Endothelial cell of umbilical vein (primary cell): ENCODE data around the gene FERMT2. TPM values are rescaled to one million over a fixed set of nuclear protein-coding genes. Genes with fewer than 3 reads are reported as not detected.

Experiments used
- BruUV-seq: library from RNA; stranded (reverse); fragments of 400-500 nt; replicated peaks from 2 replicates; lab custom pipeline; 2021; lab: Mats Ljungman, UMichigan
- CTCF ChIA-PET: fragments of 300-600, 350-600 bp; sonication (Branson Sonifier 250); formaldehyde crosslinking; loops from one replicate; lab custom pipeline; 2021; ENCODE audit warnings: antibody characterized with exemption, inconsistent platforms; lab: Charles Lee
- POLR2A ChIA-PET: fragments of 300-600, 350-600 bp; sonication (Branson Sonifier 250); formaldehyde crosslinking; loops from one replicate; lab custom pipeline; 2021; ENCODE audit warnings: antibody characterized with exemption, inconsistent platforms; lab: Charles Lee
- DNase-seq: peaks from one replicate; pipeline ENCODE4 v3.0.0-alpha.2; 2011; ENCODE audit warnings: low read depth, low spot score
- FAIRE-seq: peaks from 2 replicates; lab custom pipeline; 2011; peaks lifted over from hg19 to GRCh38; lab: Jason Lieb, UNC
- H2AFZ ChIP-seq: 2 replicates; pipeline ENCODE4 v1.6.0; 2012; ENCODE audit warnings: low read depth, low read length, control low read depth, inconsistent platforms
- H3K27ac ChIP-seq: 2 replicates; pipeline ENCODE4 v1.5.1; 2011; ENCODE audit warnings: low read depth, mild to moderate bottlenecking, control low read depth, low read length, moderate library complexity; ENCODE audit not compliant: insufficient read depth
- H3K27me3 ChIP-seq, 2 experiments: 2 replicates each; pipeline versions ENCODE4 v1.6.0 to v1.6.1; 2011; ENCODE audit warnings: low read length in 2 of 2, mixed read lengths in 1 of 2; ENCODE audit not compliant: control insufficient read depth in 2 of 2, insufficient read depth in 2 of 2
- H3K36me3 ChIP-seq, 2 experiments: 2 replicates in 1 of 2; 3 replicates in 1 of 2; pipeline ENCODE4 v1.5.1; 2011; ENCODE audit warnings: low read length in 2 of 2, mild to moderate bottlenecking in 1 of 2, moderate library complexity in 1 of 2; ENCODE audit not compliant: control insufficient read depth in 2 of 2, insufficient read depth in 2 of 2; ENCODE audit errors: extremely low read depth in 1 of 2
- H3K4me1 ChIP-seq: 3 replicates; pipeline ENCODE4 v1.5.1; 2011; ENCODE audit warnings: mild to moderate bottlenecking, low read length; ENCODE audit not compliant: control insufficient read depth, insufficient read depth; ENCODE audit errors: extremely low read depth
- H3K4me2 ChIP-seq: 2 replicates; pipeline ENCODE4 v1.6.1; 2011; ENCODE audit warnings: low read length, control low read depth, mixed read lengths; ENCODE audit not compliant: insufficient read depth
- H3K4me3 ChIP-seq, 3 experiments: fragments of 200-600 bp in 1 of 3; sonication (generic), shearing (Covaris generic) in 1 of 3; replicated peaks in 1 of 3; 2 replicates each; pipeline ENCODE4 v1.5.1; 2011 to 2016; ENCODE audit warnings: control low read depth in 3 of 3, low read length in 3 of 3, mild to moderate bottlenecking in 2 of 3, inconsistent platforms in 1 of 3, low read depth in 1 of 3, moderate library complexity in 1 of 3; ENCODE audit not compliant: insufficient read depth in 1 of 3
- H3K79me2 ChIP-seq: 2 replicates; pipeline ENCODE4 v1.6.0; 2012; ENCODE audit warnings: low read length, inconsistent platforms; ENCODE audit not compliant: control insufficient read depth, insufficient read depth
- H3K9ac ChIP-seq: replicated peaks from 2 replicates; pipeline ENCODE3; 2011; ENCODE audit warnings: low read length, control low read depth; ENCODE audit not compliant: insufficient read depth; ENCODE audit errors: extremely low read depth
- H3K9me1 ChIP-seq: replicated peaks from 3 replicates; pipeline ENCODE4 v1.6.0; 2011; ENCODE audit warnings: mild to moderate bottlenecking, low read length; ENCODE audit not compliant: control insufficient read depth, insufficient read depth; ENCODE audit errors: extremely low read depth
- H3K9me3 ChIP-seq: replicated peaks from 2 replicates; pipeline ENCODE4 v1.5.1; 2012; ENCODE audit warnings: low read length, inconsistent platforms; ENCODE audit not compliant: control insufficient read depth, insufficient read depth
- H4K20me1 ChIP-seq: replicated peaks from 2 replicates; pipeline ENCODE3; 2011; ENCODE audit warnings: mild to moderate bottlenecking, low read length; ENCODE audit not compliant: control insufficient read depth, insufficient read depth; ENCODE audit errors: extremely low read depth
- EZH2 ChIP-seq: IDR thresholded peaks from 2 replicates; pipeline ENCODE4 v1.6.1; 2012; ENCODE audit warnings: borderline replicate concordance, low read depth, mild to moderate bottlenecking, moderate library complexity, low read length, inconsistent platforms; ENCODE audit not compliant: severe bottlenecking
- FOS ChIP-seq: IDR thresholded peaks from 2 replicates; pipeline ENCODE4 v1.6.1; 2011; ENCODE audit warnings: mild to moderate bottlenecking, low read length, moderate library complexity, borderline replicate concordance; ENCODE audit not compliant: insufficient read depth
- GATA2 ChIP-seq: IDR thresholded peaks from 2 replicates; pipeline ENCODE4 v1.7.0; 2011; ENCODE audit warnings: low read depth, mild to moderate bottlenecking, moderate library complexity, mixed read lengths, low read length; ENCODE audit not compliant: insufficient read length, insufficient read depth
- JUN ChIP-seq: IDR thresholded peaks from 2 replicates; pipeline ENCODE4 v1.6.1; 2011; ENCODE audit warnings: borderline replicate concordance, low read depth; ENCODE audit not compliant: insufficient read length, insufficient read depth
- MYC ChIP-seq: IDR thresholded peaks from one replicate; pipeline ENCODE4 v1.6.1; 2011; ENCODE audit warnings: mild to moderate bottlenecking, low read depth, low read length
- POLR2A ChIP-seq: IDR thresholded peaks from 2 replicates; pipeline ENCODE4 v1.6.1; 2012; ENCODE audit warnings: low read depth, mild to moderate bottlenecking, control low read depth, low read length
- POLR2AphosphoS5 ChIP-seq: IDR thresholded peaks from 2 replicates; pipeline ENCODE4 v1.6.1; 2012; ENCODE audit warnings: low read depth, mild to moderate bottlenecking, control low read depth, low read length, moderate library complexity; ENCODE audit not compliant: insufficient read depth
- dilution Hi-C: fragments of 300-500 bp; cut with MboI; formaldehyde crosslinking; loops from one replicate; pipeline ENCODE4 v1.15.0; 2019; ENCODE audit warnings: low sequenced_read_pairs; ENCODE audit not compliant: extremely low pct_ligation_motif_present
- intact Hi-C: fragments of 100-400 bp; cut with micrococcal nuclease; formaldehyde crosslinking; loops from one replicate; pipeline ENCODE4 v1.10.0; 2022
- polyA plus RNA-seq, 4 experiments: library from polyadenylated mRNA; depleted of rRNA in 3 of 4; stranded (reverse) in 3 of 4; unstranded in 1 of 4; fragments of >200 nt; gene quantifications; 2 replicates each; pipeline versions ENCODE4 v1.2.1 to v1.2.3, GENCODE V29; 2011 to 2012; ENCODE audit warnings: missing spikeins in 1 of 4
- total RNA-seq: library from RNA; stranded (reverse); gene quantifications from 2 replicates; pipeline ENCODE4 v1.2.3, GENCODE V29; 2021
- TF ChIP-seq, protein P1 (sequence below): IDR thresholded peaks from 2 replicates; pipeline ENCODE4 v1.6.1; 2011; ENCODE audit not compliant: insufficient read depth, insufficient read length
- TF ChIP-seq, protein P2 (sequence below), 2 donors: IDR thresholded peaks; 1 replicate in 1 of 2; 2 replicates in 1 of 2; pipeline ENCODE4 v1.5.1; 2011; ENCODE audit warnings: low read length in 2 of 2, mild to moderate bottlenecking in 2 of 2, moderate library complexity in 2 of 2, control low read depth in 1 of 2, inconsistent platforms in 1 of 2, low read depth in 1 of 2; ENCODE audit not compliant: insufficient read depth in 1 of 2; ENCODE audit errors: extremely low read depth in 1 of 2

The FERMT2 gene
- total and polyA plus RNA-seq, 2 donors (not counting 3 experiments of a cell fraction or from before 2014, with no cell fraction given), result 58.7 to 108 TPM

DNA sequence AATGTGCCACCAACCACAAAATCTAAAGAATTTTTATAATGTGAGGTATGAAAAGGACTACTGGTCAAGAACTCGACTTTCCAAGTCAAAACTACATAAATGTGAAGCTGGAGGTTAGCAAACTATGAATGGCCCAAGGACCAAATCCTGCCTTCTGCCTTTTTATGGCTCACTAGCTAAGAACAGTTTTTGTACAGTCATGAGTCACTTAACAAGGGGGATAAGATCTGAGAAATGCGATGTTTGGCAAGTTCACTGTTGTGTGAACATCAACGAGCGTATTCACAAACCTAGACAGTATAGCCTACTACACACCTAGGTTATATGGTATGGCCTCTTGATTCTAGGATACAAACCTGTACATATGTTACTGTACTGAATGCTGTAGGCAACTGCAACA lies 28.2 kb downstream of the FERMT2 start:
- peaks cover 3% of the 10 kb centered on the region for H4K20me1 ChIP-seq
- peaks cover 46% of the 10 kb centered on the region for H3K4me1 ChIP-seq
- ChIA-PET POLR2A (interaction anchor here (0.7 kb wide), 1 partner anchor 11 kb away, joined by 3 read pairs; no protein-coding TSS in a partner anchor), CTCF (interaction anchor here (1.0 to 1.8 kb wide), 5 partner anchors 12 to 52 kb away, joined by 3 to 6 read pairs (median 4); no protein-coding TSS in a partner anchor)
- H3K27ac ChIP-seq, result no peak overlapping the region
- H2AFZ ChIP-seq, result no peak overlapping the region
- dilution Hi-C loops, result no loop called here
- peaks cover 0 to 1% of the 10 kb centered on the region in 2 experiments for H3K36me3 ChIP-seq
- DNase-seq (peak; percentile 37), FAIRE-seq (no peak)
- H3K27me3 ChIP-seq, result no peaks in the 10 kb centered on the region
- TF ChIP-seq, protein P1, sequence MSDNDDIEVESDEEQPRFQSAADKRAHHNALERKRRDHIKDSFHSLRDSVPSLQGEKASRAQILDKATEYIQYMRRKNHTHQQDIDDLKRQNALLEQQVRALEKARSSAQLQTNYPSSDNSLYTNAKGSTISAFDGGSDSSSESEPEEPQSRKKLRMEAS, result no peak
- peak; percentile 43 for TF ChIP-seq GATA2
- TF ChIP-seq JUN, result peak; percentile 39
- TF ChIP-seq FOS, result peak; percentile 30
- no peak overlapping the region for H3K4me3 ChIP-seq
- peaks cover 85% of the 10 kb centered on the region for H3K79me2 ChIP-seq
- intact Hi-C loops, result no loop called here
- BruUV-seq, result no TSS peak
- H3K9ac ChIP-seq, result no peak overlapping the region
- H3K9me3 ChIP-seq, result no peaks in the 10 kb centered on the region
- no peaks in the 10 kb centered on the region for H3K9me1 ChIP-seq
- no peak overlapping the region for H3K4me2 ChIP-seq

GRCh38 chr14:52922059-52922458 lies 28.8 kb downstream of the FERMT2 start:
- ChIA-PET POLR2A (interaction anchor here (0.6 to 0.7 kb wide), 2 partner anchors 11 to 226 kb away, joined by 3 read pairs; no protein-coding TSS in a partner anchor), CTCF (interaction anchor here (0.8 to 1.8 kb wide), 4 partner anchors 15 to 51 kb away, joined by 3 to 6 read pairs (median 4); no protein-coding TSS in a partner anchor)
- Histone ChIP-seq H3K4me3 (no peak overlapping the region), H3K9ac (no peak overlapping the region), H3K27ac (no peak overlapping the region), H3K9me3 (no peaks in the 10 kb centered on the region), H3K79me2 (peaks cover 85% of the 10 kb centered on the region), H3K4me1 (peaks cover 47% of the 10 kb centered on the region), H3K9me1 (no peaks in the 10 kb centered on the region), H3K4me2 (no peak overlapping the region), H3K27me3 (no peaks in the 10 kb centered on the region), H4K20me1 (peaks cover 3% of the 10 kb centered on the region), H2AFZ (no peak overlapping the region), H3K36me3 (peaks cover 0 to 2% of the 10 kb centered on the region in 2 experiments)
- no TSS peak for BruUV-seq
- TF ChIP-seq, protein P1, result no peak
- no peak for TF ChIP-seq MYC
- no peak for TF ChIP-seq GATA2
- TF ChIP-seq, protein P2, sequence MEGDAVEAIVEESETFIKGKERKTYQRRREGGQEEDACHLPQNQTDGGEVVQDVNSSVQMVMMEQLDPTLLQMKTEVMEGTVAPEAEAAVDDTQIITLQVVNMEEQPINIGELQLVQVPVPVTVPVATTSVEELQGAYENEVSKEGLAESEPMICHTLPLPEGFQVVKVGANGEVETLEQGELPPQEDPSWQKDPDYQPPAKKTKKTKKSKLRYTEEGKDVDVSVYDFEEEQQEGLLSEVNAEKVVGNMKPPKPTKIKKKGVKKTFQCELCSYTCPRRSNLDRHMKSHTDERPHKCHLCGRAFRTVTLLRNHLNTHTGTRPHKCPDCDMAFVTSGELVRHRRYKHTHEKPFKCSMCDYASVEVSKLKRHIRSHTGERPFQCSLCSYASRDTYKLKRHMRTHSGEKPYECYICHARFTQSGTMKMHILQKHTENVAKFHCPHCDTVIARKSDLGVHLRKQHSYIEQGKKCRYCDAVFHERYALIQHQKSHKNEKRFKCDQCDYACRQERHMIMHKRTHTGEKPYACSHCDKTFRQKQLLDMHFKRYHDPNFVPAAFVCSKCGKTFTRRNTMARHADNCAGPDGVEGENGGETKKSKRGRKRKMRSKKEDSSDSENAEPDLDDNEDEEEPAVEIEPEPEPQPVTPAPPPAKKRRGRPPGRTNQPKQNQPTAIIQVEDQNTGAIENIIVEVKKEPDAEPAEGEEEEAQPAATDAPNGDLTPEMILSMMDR (IDR thresholded peaks at IDR 0.05; ENCODE audit: extremely low read depth in 1 of 2, insufficient read depth in 1 of 2, low read depth in 1 of 2, low read length in 2 of 2), result no peak
- no peak for TF ChIP-seq JUN
- no peak for TF ChIP-seq EZH2
- no peak for TF ChIP-seq POLR2A
- no peak for TF ChIP-seq FOS
- no peak for TF ChIP-seq POLR2AphosphoS5
- no peak for DNase-seq
- no peak for FAIRE-seq
- dilution Hi-C loops (no loop called here), intact Hi-C loops (no loop called here)
